Neural cell (in vitro differentiated cells): ENCODE measurements around the gene CPT2.

Experiments used
- EP300 ChIP-seq: fragments of 450-650 bp; conservative IDR thresholded peaks from 2 replicates; pipeline ENCODE4 v1.6.1; 2014; ENCODE audit warnings: antibody characterized with exemption, mild to moderate bottlenecking, moderate library complexity; ENCODE audit not compliant: poor library complexity, severe bottlenecking
- EZH2 ChIP-seq: fragments of 200-600, 300-800 bp; shearing (Covaris generic), sonication (generic); IDR thresholded peaks from 2 replicates; pipeline ENCODE4 v1.6.1; 2014; ENCODE audit warnings: antibody characterized with exemption, low read length, borderline replicate concordance, mild to moderate bottlenecking; ENCODE audit not compliant: insufficient read depth, poor library complexity, severe bottlenecking
- MXI1 ChIP-seq: fragments of 450-650 bp; conservative IDR thresholded peaks from 2 replicates; pipeline ENCODE4 v1.6.1; 2014; ENCODE audit warnings: antibody characterized with exemption, mild to moderate bottlenecking; ENCODE audit not compliant: poor library complexity, severe bottlenecking
- POLR2AphosphoS5 ChIP-seq: IDR thresholded peaks from 2 replicates; pipeline ENCODE4 v1.6.1; 2012
- RAD21 ChIP-seq: fragments of 450-650 bp; conservative IDR thresholded peaks from 2 replicates; pipeline ENCODE4 v1.6.1; 2014; ENCODE audit warnings: antibody characterized with exemption, mild to moderate bottlenecking, moderate library complexity
- SMC3 ChIP-seq: fragments of 450-650 bp; conservative IDR thresholded peaks from 2 replicates; pipeline ENCODE4 v1.6.1; 2014; ENCODE audit warnings: antibody characterized with exemption, mild to moderate bottlenecking, moderate library complexity; ENCODE audit not compliant: poor library complexity
- TF ChIP-seq, protein P1 (sequence below): fragments of 450-650 bp; IDR thresholded peaks from 2 replicates; pipeline ENCODE4 v1.5.1; 2014; ENCODE audit warnings: antibody characterized with exemption, mild to moderate bottlenecking, moderate library complexity; ENCODE audit not compliant: poor library complexity, severe bottlenecking
- TF ChIP-seq, protein P2 (sequence below): IDR thresholded peaks from 2 replicates; pipeline ENCODE4 v1.6.1; 2012; ENCODE audit warnings: borderline replicate concordance

DNA sequence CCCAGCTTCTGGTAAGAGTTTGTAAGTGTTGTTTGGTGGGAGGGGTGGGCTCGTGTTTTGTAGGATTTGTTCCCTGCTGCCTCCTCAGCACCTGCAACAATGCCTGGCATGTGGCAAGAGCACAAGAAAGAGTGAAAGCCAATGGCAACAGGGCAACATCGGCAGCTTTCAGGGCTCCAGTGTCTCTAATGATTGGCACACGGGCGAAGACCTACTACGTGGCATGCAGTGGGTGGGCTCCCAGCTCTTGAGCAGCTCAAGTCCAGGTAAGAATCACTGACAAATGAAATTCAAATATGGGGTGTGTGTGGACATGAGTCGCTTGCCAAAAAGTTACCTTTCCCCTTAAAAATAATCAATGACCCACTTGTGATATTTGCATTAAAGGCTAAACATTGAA is 30.3 kb upstream of the CPT2 start:
- no peak for TF ChIP-seq MXI1
- TF ChIP-seq, protein P1, sequence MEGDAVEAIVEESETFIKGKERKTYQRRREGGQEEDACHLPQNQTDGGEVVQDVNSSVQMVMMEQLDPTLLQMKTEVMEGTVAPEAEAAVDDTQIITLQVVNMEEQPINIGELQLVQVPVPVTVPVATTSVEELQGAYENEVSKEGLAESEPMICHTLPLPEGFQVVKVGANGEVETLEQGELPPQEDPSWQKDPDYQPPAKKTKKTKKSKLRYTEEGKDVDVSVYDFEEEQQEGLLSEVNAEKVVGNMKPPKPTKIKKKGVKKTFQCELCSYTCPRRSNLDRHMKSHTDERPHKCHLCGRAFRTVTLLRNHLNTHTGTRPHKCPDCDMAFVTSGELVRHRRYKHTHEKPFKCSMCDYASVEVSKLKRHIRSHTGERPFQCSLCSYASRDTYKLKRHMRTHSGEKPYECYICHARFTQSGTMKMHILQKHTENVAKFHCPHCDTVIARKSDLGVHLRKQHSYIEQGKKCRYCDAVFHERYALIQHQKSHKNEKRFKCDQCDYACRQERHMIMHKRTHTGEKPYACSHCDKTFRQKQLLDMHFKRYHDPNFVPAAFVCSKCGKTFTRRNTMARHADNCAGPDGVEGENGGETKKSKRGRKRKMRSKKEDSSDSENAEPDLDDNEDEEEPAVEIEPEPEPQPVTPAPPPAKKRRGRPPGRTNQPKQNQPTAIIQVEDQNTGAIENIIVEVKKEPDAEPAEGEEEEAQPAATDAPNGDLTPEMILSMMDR: no peak
- no peak for TF ChIP-seq EZH2
- TF ChIP-seq POLR2AphosphoS5: no peak
- TF ChIP-seq EP300: no peak
- TF ChIP-seq SMC3: no peak
- no peak for TF ChIP-seq RAD21
- TF ChIP-seq, protein P2, sequence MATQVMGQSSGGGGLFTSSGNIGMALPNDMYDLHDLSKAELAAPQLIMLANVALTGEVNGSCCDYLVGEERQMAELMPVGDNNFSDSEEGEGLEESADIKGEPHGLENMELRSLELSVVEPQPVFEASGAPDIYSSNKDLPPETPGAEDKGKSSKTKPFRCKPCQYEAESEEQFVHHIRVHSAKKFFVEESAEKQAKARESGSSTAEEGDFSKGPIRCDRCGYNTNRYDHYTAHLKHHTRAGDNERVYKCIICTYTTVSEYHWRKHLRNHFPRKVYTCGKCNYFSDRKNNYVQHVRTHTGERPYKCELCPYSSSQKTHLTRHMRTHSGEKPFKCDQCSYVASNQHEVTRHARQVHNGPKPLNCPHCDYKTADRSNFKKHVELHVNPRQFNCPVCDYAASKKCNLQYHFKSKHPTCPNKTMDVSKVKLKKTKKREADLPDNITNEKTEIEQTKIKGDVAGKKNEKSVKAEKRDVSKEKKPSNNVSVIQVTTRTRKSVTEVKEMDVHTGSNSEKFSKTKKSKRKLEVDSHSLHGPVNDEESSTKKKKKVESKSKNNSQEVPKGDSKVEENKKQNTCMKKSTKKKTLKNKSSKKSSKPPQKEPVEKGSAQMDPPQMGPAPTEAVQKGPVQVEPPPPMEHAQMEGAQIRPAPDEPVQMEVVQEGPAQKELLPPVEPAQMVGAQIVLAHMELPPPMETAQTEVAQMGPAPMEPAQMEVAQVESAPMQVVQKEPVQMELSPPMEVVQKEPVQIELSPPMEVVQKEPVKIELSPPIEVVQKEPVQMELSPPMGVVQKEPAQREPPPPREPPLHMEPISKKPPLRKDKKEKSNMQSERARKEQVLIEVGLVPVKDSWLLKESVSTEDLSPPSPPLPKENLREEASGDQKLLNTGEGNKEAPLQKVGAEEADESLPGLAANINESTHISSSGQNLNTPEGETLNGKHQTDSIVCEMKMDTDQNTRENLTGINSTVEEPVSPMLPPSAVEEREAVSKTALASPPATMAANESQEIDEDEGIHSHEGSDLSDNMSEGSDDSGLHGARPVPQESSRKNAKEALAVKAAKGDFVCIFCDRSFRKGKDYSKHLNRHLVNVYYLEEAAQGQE: no peak
